WTC11 (cell line): ENCODE results near the gene CATSPERB.

Experiments used
- CREB1 ChIP-seq: sonication (generic); formaldehyde crosslinking; IDR thresholded peaks from 2 replicates; pipeline ENCODE4 v1.8.0; 2023; ENCODE audit warnings: mild to moderate bottlenecking, missing genetic modification reagents
- ETV6 ChIP-seq: sonication (generic); formaldehyde crosslinking; IDR thresholded peaks from 2 replicates; pipeline ENCODE4 v1.8.1; 2022; ENCODE audit warnings: mild to moderate bottlenecking, missing genetic modification reagents
- FOXK1 ChIP-seq: sonication (generic); formaldehyde crosslinking; IDR thresholded peaks from 2 replicates; pipeline ENCODE4 v1.8.0; 2022; ENCODE audit warnings: mild to moderate bottlenecking, moderate library complexity, missing genetic modification reagents
- RELA ChIP-seq: sonication (generic); formaldehyde crosslinking; IDR thresholded peaks from 2 replicates; pipeline ENCODE4 v1.8.1; 2022; ENCODE audit warnings: missing genetic modification reagents, mild to moderate bottlenecking, borderline replicate concordance
- SP1 ChIP-seq: sonication (generic); formaldehyde crosslinking; conservative IDR thresholded peaks from 2 replicates; pipeline ENCODE4 v1.8.1; 2022; ENCODE audit warnings: missing genetic modification reagents
- TEAD4 ChIP-seq: sonication (generic); formaldehyde crosslinking; IDR thresholded peaks from 2 replicates; pipeline ENCODE4 v1.8.0; 2022; ENCODE audit warnings: mild to moderate bottlenecking, missing genetic modification reagents
- ZBTB21 ChIP-seq: sonication (generic); formaldehyde crosslinking; IDR thresholded peaks from 2 replicates; pipeline ENCODE4 v1.8.1; 2023; ENCODE audit warnings: mild to moderate bottlenecking, missing genetic modification reagents, borderline replicate concordance
- ZNF263 ChIP-seq: sonication (generic); formaldehyde crosslinking; IDR thresholded peaks from 2 replicates; pipeline ENCODE4 v1.8.1; 2022; ENCODE audit warnings: low read depth, mild to moderate bottlenecking, moderate library complexity, missing genetic modification reagents
- TF ChIP-seq, protein P1 (sequence below): fragments of 200-600 bp; IDR thresholded peaks from 2 replicates; pipeline ENCODE4 v1.8.0; 2022; ENCODE audit warnings: antibody characterized with exemption
- TF ChIP-seq, protein P2 (sequence below): fragments of 250-450 bp; sonication (Bioruptor Pico); IDR thresholded peaks from 2 replicates; pipeline ENCODE4 v1.9.0; 2021; ENCODE audit warnings: mild to moderate bottlenecking
- TF ChIP-seq, protein P3 (sequence below): sonication (generic); formaldehyde crosslinking; IDR thresholded peaks from 2 replicates; pipeline ENCODE4 v1.8.1; 2022; ENCODE audit warnings: low read depth, missing genetic modification reagents, borderline replicate concordance
- TF ChIP-seq, protein P4 (sequence below): sonication (generic); formaldehyde crosslinking; IDR thresholded peaks from 2 replicates; pipeline ENCODE4 v1.8.0; 2022; ENCODE audit warnings: mild to moderate bottlenecking, missing genetic modification reagents
- TF ChIP-seq, protein P5 (sequence below): sonication (generic); formaldehyde crosslinking; IDR thresholded peaks from 2 replicates; pipeline ENCODE4 v1.8.0; 2023; ENCODE audit warnings: missing genetic modification reagents, mild to moderate bottlenecking, borderline replicate concordance
- TF ChIP-seq, protein P6 (sequence below): sonication (generic); formaldehyde crosslinking; conservative IDR thresholded peaks from 2 replicates; pipeline ENCODE4 v1.8.1; 2023; ENCODE audit warnings: mild to moderate bottlenecking, low read depth, missing genetic modification reagents, moderate library complexity

DNA sequence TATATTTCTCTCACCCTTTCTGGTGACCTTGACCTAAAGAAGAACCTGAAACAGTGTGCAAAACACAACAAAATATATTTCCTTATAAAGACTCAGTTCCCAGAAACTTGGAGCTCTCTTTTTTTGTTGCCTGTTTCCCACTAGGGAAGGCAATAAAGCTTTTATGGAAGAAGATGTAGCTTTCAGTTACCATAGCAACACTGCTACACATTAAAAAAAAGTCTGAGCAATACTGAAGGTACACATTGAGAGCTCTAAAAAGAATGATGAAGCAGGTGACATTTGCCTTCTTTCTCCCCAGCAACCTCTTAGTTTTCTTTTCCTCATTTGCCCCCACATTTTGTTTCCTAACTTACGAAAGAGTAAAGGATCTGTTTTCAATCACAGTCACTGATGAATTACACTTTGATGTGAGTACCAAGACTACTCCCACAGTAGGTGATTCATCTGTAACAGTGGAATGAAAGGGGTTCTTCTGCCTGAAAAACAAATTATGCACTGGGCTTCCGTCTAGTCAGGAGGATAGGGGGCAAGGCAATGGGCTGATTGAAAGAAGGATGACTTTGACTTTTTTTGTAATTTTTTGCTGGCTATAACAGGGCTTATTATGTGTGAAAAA is 1.1 kb upstream of the CATSPERB start:
- TF ChIP-seq ZNF263: no peak
- TF ChIP-seq, protein P1, sequence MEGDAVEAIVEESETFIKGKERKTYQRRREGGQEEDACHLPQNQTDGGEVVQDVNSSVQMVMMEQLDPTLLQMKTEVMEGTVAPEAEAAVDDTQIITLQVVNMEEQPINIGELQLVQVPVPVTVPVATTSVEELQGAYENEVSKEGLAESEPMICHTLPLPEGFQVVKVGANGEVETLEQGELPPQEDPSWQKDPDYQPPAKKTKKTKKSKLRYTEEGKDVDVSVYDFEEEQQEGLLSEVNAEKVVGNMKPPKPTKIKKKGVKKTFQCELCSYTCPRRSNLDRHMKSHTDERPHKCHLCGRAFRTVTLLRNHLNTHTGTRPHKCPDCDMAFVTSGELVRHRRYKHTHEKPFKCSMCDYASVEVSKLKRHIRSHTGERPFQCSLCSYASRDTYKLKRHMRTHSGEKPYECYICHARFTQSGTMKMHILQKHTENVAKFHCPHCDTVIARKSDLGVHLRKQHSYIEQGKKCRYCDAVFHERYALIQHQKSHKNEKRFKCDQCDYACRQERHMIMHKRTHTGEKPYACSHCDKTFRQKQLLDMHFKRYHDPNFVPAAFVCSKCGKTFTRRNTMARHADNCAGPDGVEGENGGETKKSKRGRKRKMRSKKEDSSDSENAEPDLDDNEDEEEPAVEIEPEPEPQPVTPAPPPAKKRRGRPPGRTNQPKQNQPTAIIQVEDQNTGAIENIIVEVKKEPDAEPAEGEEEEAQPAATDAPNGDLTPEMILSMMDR: no peak
- TF ChIP-seq TEAD4 (CRISPR knock-in tag): no peak
- no peak for TF ChIP-seq FOXK1 (CRISPR knock-in tag)
- TF ChIP-seq, protein P2, sequence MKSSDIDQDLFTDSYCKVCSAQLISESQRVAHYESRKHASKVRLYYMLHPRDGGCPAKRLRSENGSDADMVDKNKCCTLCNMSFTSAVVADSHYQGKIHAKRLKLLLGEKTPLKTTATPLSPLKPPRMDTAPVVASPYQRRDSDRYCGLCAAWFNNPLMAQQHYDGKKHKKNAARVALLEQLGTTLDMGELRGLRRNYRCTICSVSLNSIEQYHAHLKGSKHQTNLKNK (CRISPR knock-in tag): no peak
- TF ChIP-seq, protein P3, sequence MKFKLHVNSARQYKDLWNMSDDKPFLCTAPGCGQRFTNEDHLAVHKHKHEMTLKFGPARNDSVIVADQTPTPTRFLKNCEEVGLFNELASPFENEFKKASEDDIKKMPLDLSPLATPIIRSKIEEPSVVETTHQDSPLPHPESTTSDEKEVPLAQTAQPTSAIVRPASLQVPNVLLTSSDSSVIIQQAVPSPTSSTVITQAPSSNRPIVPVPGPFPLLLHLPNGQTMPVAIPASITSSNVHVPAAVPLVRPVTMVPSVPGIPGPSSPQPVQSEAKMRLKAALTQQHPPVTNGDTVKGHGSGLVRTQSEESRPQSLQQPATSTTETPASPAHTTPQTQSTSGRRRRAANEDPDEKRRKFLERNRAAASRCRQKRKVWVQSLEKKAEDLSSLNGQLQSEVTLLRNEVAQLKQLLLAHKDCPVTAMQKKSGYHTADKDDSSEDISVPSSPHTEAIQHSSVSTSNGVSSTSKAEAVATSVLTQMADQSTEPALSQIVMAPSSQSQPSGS (CRISPR knock-in tag): no peak
- no peak for TF ChIP-seq ETV6 (CRISPR knock-in tag)
- no peak for TF ChIP-seq CREB1 (CRISPR knock-in tag)
- no peak for TF ChIP-seq ZBTB21 (CRISPR knock-in tag)
- TF ChIP-seq RELA: no peak
- no peak for TF ChIP-seq SP1
- TF ChIP-seq, protein P4, sequence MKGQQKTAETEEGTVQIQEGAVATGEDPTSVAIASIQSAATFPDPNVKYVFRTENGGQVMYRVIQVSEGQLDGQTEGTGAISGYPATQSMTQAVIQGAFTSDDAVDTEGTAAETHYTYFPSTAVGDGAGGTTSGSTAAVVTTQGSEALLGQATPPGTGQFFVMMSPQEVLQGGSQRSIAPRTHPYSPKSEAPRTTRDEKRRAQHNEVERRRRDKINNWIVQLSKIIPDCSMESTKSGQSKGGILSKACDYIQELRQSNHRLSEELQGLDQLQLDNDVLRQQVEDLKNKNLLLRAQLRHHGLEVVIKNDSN (CRISPR knock-in tag): no peak
- TF ChIP-seq, protein P5, sequence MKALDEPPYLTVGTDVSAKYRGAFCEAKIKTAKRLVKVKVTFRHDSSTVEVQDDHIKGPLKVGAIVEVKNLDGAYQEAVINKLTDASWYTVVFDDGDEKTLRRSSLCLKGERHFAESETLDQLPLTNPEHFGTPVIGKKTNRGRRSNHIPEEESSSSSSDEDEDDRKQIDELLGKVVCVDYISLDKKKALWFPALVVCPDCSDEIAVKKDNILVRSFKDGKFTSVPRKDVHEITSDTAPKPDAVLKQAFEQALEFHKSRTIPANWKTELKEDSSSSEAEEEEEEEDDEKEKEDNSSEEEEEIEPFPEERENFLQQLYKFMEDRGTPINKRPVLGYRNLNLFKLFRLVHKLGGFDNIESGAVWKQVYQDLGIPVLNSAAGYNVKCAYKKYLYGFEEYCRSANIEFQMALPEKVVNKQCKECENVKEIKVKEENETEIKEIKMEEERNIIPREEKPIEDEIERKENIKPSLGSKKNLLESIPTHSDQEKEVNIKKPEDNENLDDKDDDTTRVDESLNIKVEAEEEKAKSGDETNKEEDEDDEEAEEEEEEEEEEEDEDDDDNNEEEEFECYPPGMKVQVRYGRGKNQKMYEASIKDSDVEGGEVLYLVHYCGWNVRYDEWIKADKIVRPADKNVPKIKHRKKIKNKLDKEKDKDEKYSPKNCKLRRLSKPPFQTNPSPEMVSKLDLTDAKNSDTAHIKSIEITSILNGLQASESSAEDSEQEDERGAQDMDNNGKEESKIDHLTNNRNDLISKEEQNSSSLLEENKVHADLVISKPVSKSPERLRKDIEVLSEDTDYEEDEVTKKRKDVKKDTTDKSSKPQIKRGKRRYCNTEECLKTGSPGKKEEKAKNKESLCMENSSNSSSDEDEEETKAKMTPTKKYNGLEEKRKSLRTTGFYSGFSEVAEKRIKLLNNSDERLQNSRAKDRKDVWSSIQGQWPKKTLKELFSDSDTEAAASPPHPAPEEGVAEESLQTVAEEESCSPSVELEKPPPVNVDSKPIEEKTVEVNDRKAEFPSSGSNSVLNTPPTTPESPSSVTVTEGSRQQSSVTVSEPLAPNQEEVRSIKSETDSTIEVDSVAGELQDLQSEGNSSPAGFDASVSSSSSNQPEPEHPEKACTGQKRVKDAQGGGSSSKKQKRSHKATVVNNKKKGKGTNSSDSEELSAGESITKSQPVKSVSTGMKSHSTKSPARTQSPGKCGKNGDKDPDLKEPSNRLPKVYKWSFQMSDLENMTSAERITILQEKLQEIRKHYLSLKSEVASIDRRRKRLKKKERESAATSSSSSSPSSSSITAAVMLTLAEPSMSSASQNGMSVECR: no peak
- TF ChIP-seq, protein P6, sequence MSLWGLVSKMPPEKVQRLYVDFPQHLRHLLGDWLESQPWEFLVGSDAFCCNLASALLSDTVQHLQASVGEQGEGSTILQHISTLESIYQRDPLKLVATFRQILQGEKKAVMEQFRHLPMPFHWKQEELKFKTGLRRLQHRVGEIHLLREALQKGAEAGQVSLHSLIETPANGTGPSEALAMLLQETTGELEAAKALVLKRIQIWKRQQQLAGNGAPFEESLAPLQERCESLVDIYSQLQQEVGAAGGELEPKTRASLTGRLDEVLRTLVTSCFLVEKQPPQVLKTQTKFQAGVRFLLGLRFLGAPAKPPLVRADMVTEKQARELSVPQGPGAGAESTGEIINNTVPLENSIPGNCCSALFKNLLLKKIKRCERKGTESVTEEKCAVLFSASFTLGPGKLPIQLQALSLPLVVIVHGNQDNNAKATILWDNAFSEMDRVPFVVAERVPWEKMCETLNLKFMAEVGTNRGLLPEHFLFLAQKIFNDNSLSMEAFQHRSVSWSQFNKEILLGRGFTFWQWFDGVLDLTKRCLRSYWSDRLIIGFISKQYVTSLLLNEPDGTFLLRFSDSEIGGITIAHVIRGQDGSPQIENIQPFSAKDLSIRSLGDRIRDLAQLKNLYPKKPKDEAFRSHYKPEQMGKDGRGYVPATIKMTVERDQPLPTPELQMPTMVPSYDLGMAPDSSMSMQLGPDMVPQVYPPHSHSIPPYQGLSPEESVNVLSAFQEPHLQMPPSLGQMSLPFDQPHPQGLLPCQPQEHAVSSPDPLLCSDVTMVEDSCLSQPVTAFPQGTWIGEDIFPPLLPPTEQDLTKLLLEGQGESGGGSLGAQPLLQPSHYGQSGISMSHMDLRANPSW: no peak
